Calu3 (cell line): ENCODE data around the gene RPUSD1. TPM values are rescaled to one million over a fixed set of nuclear protein-coding genes. Genes with fewer than 3 reads are reported as not detected.

Experiments
- BruUV-seq: library from RNA; stranded (reverse); fragments of 400-500 nt; replicated peaks from 2 replicates; lab custom pipeline; 2021; lab: Mats Ljungman, UMichigan
- CTCF ChIA-PET: fragments of 300-600 bp; sonication (Branson Sonifier 250); formaldehyde crosslinking; loops from one replicate; lab custom pipeline; 2022; ENCODE audit warnings: antibody characterized with exemption; lab: Charles Lee
- DNase-seq: peaks from one replicate; pipeline ENCODE4 v3.0.0; 2022
- H3K27ac Mint-ChIP-seq: one replicate; pipeline ENCODE4 v1.8.0; 2022; ENCODE audit warnings: mixed read lengths; ENCODE audit not compliant: unreplicated experiment
- H3K27me3 Mint-ChIP-seq: one replicate; pipeline ENCODE4 v1.8.0; 2022; ENCODE audit warnings: mixed read lengths; ENCODE audit not compliant: unreplicated experiment
- H3K36me3 Mint-ChIP-seq: one replicate; pipeline ENCODE4 v1.8.0; 2022; ENCODE audit warnings: mild to moderate bottlenecking, moderate library complexity, mixed read lengths; ENCODE audit not compliant: insufficient read depth, unreplicated experiment
- H3K4me1 Mint-ChIP-seq: one replicate; pipeline ENCODE4 v1.8.0; 2022; ENCODE audit warnings: mild to moderate bottlenecking, low read depth, mixed read lengths; ENCODE audit not compliant: unreplicated experiment
- H3K4me3 Mint-ChIP-seq: one replicate; pipeline ENCODE4 v1.8.0; 2022; ENCODE audit warnings: mild to moderate bottlenecking, low read depth, moderate library complexity, mixed read lengths; ENCODE audit not compliant: unreplicated experiment
- H3K9me3 Mint-ChIP-seq: one replicate; pipeline ENCODE4 v1.8.0; 2022; ENCODE audit warnings: low read depth, mixed read lengths; ENCODE audit not compliant: unreplicated experiment
- intact Hi-C: fragments of 100-400 bp; cut with micrococcal nuclease; formaldehyde crosslinking; loops from one replicate; pipeline ENCODE4 v1.10.0; 2022; ENCODE audit not compliant: unreplicated experiment
- total RNA-seq: library from RNA; stranded (reverse); gene quantifications from 2 replicates; pipeline ENCODE4 v1.2.3, GENCODE V29; 2022
- TF ChIP-seq, protein P1 (sequence below): fragments of 200-600 bp; IDR thresholded peaks from one replicate; pipeline ENCODE4 v1.8.0; 2022; ENCODE audit warnings: antibody characterized with exemption; ENCODE audit not compliant: unreplicated experiment

Gene RPUSD1
- total RNA-seq, 1 experiment from 2014 or later, result 47.5 TPM

- Mint-ChIP-seq H3K27me3 (peaks cover 63% of the 10 kb centered on the region), H3K27ac (no peak overlapping the region), H3K9me3 (no peaks in the 10 kb centered on the region), H3K4me3 (no peak overlapping the region), H3K4me1 (no peaks in the 10 kb centered on the region), H3K36me3 (peaks cover 5% of the 10 kb centered on the region)
- no peak for DNase-seq
- CTCF ChIA-PET, result interaction anchor here (0.7 kb wide), 1 partner anchor 7 kb away, joined by 3 read pairs; no protein-coding TSS in a partner anchor
- TF ChIP-seq, protein P1, sequence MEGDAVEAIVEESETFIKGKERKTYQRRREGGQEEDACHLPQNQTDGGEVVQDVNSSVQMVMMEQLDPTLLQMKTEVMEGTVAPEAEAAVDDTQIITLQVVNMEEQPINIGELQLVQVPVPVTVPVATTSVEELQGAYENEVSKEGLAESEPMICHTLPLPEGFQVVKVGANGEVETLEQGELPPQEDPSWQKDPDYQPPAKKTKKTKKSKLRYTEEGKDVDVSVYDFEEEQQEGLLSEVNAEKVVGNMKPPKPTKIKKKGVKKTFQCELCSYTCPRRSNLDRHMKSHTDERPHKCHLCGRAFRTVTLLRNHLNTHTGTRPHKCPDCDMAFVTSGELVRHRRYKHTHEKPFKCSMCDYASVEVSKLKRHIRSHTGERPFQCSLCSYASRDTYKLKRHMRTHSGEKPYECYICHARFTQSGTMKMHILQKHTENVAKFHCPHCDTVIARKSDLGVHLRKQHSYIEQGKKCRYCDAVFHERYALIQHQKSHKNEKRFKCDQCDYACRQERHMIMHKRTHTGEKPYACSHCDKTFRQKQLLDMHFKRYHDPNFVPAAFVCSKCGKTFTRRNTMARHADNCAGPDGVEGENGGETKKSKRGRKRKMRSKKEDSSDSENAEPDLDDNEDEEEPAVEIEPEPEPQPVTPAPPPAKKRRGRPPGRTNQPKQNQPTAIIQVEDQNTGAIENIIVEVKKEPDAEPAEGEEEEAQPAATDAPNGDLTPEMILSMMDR, result no peak
- intact Hi-C loops, result no loop called here
- BruUV-seq, result no TSS peak
These were observed 45.2 kb upstream of the RPUSD1 start for GRCh38 chr16:833411-833810.

DNA sequence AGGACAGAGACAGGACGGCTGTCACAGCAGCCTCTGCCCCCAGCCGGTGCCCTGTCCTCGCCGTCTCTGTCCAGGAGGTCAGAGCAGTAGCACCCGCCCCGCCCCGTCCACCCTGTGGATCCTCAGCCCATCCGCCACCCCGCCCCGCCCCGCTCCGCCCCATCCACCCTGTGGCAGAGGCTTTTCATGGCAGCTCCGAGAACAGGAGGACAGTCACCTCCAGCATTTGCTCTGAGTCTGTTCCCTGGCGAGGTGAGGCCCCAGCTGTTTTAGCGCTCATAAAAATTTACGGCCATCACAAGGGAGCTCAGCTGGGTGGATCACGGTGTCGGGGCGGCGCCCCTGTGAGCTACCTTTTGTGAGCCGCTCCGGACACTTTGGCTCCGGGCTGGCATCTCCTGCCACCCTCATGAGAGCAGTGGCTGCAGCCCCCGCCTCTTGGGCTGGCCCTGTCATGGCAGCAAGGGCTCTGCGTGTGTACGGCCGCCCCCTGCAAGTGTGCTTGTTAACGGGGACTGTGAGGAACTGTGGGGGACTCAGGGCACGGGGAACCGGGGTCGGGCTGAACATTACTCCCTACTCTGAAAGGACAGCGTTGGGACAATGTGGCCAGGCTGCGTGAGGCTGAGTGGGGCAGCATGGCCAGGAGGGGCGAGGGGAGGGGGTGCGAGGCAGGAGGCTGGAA, 44.6 kb upstream of the RPUSD1 start:
- Mint-ChIP-seq H3K4me3 (no peak overlapping the region), H3K27ac (no peak overlapping the region), H3K36me3 (peaks cover 5% of the 10 kb centered on the region), H3K9me3 (no peaks in the 10 kb centered on the region), H3K4me1 (no peaks in the 10 kb centered on the region), H3K27me3 (peaks cover 64% of the 10 kb centered on the region)
- intact Hi-C loops, result no loop called here
- no TSS peak for BruUV-seq
- CTCF ChIA-PET, result interaction anchor here (0.7 kb wide), 1 partner anchor 8 kb away, joined by 3 read pairs; no protein-coding TSS in a partner anchor
- DNase-seq, result no peak
- TF ChIP-seq, protein P1, result no peak

- BruUV-seq, result no TSS peak
- no peak for DNase-seq
- Mint-ChIP-seq H3K27ac (no peak overlapping the region), H3K36me3 (peaks cover 5% of the 10 kb centered on the region), H3K9me3 (no peaks in the 10 kb centered on the region), H3K4me1 (no peaks in the 10 kb centered on the region), H3K27me3 (peaks cover 72% of the 10 kb centered on the region), H3K4me3 (no peak overlapping the region)
- intact Hi-C loops, result no loop called here
- CTCF ChIA-PET, result no interaction called here
- TF ChIP-seq, protein P1, result no peak
These were observed 43.6 kb upstream of the RPUSD1 start for GRCh38 chr16:831571-832413.

DNA sequence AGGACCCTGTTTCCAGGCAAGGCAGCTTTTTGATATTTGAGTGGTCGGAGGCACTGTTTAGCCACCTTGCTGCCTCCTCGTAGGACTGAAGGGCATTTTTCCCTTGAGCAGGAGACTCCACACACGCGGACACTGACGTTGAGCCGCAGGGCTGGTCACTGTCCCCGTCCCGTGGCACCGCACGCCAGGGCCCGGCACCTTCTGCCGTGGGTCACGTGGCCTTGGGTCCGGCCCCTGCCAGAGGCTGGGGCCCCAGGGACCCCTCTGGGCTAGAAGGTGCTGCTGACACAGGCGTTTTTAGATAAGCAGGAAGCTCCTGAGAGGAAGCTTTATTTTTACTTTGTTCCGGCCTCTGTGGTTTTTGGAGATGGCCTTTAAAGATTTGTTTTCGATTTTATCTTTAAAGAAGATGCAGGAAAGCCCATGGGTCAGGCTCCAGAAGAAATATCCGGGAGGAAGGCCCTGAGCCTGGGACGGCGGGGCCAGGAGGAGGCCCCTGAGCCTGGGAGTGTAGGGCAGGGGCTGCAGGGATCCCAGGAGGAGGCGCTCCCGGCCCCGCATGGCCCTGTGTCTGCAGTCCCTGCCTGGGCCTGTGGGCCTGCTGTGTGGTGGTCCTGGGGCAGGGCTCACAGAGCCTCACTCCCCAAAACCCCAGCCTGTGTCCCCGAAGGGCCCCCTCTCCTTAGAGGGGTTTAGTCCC, 42.8 kb upstream of the RPUSD1 start:
- BruUV-seq, result no TSS peak
- Mint-ChIP-seq H3K4me1 (no peaks in the 10 kb centered on the region), H3K27me3 (peaks cover 80% of the 10 kb centered on the region), H3K4me3 (no peak overlapping the region), H3K27ac (no peak overlapping the region), H3K36me3 (peaks cover 5% of the 10 kb centered on the region), H3K9me3 (no peaks in the 10 kb centered on the region)
- no peak for DNase-seq
- TF ChIP-seq, protein P1, result no peak
- CTCF ChIA-PET, result interaction anchor here (0.6 kb wide), 1 partner anchor 10 kb away, joined by 3 read pairs; no protein-coding TSS in a partner anchor
- intact Hi-C loops, result no loop called here
